Colonic mucosa (tissue), 4 donors: Measurements from ENCODE around the gene PRSS36. TPM values are rescaled to one million over a fixed set of nuclear protein-coding genes. Genes with fewer than 3 reads are reported as not detected.
"Not testable (repeated sequence)": the region's sequence is repeated elsewhere in the genome, so short reads cannot be mapped to it uniquely, and the experiment has no call there.

Experiments
- DNase-seq: peaks from one replicate; pipeline ENCODE4 v3.0.0-alpha.2; 2020
- H3K27ac ChIP-seq: fragments of 200-600 bp; one replicate; pipeline ENCODE4 v1.8.0; 2021
- H3K27me3 ChIP-seq: fragments of 200-600 bp; one replicate; pipeline ENCODE4 v1.8.0; 2021
- H3K36me3 ChIP-seq: fragments of 200-600 bp; one replicate; pipeline ENCODE4 v1.8.0; 2021
- H3K4me1 ChIP-seq: fragments of 200-600 bp; one replicate; pipeline ENCODE4 v1.8.0; 2021; ENCODE audit warnings: mild to moderate bottlenecking
- H3K4me3 ChIP-seq: fragments of 200-600 bp; one replicate; pipeline ENCODE4 v1.8.0; 2021
- H3K9ac ChIP-seq, 2 donors: one replicate each; pipeline ENCODE4 v1.7.0; 2013; ENCODE audit warnings: control low read depth in 2 of 2, low read depth in 2 of 2, low read length in 2 of 2
- H3K9me3 ChIP-seq: fragments of 200-600 bp; one replicate; pipeline ENCODE4 v1.8.0; 2021
- intact Hi-C: fragments of 100-400 bp; cut with DNase I; formaldehyde crosslinking; loops from one replicate; pipeline ENCODE4 v1.14.1; 2022
- total RNA-seq, 2 donors: library from RNA; stranded (reverse); fragmentation: NEBNext Ultra II Directional in 1 of 2; extraction: Animal tissue kit (Norgen Biotek cat#: 25700) in 1 of 2; gene quantifications; one replicate each; pipeline ENCODE4 v1.2.1, GENCODE V29; 2021
- TF ChIP-seq, protein P1 (sequence below): fragments of 200-600 bp; IDR thresholded peaks from one replicate; pipeline ENCODE4 v1.8.0; 2022; ENCODE audit warnings: antibody characterized with exemption, mild to moderate bottlenecking
- donor health status: healthy.
- donor health status: DM: no; HTN: no; CAD: no.
- donor health status: DM: no; HTN: no; CAD: no.

Gene PRSS36
- total RNA-seq, 2 donors from 2014 or later = 3.6 to 6.4 TPM

DNA sequence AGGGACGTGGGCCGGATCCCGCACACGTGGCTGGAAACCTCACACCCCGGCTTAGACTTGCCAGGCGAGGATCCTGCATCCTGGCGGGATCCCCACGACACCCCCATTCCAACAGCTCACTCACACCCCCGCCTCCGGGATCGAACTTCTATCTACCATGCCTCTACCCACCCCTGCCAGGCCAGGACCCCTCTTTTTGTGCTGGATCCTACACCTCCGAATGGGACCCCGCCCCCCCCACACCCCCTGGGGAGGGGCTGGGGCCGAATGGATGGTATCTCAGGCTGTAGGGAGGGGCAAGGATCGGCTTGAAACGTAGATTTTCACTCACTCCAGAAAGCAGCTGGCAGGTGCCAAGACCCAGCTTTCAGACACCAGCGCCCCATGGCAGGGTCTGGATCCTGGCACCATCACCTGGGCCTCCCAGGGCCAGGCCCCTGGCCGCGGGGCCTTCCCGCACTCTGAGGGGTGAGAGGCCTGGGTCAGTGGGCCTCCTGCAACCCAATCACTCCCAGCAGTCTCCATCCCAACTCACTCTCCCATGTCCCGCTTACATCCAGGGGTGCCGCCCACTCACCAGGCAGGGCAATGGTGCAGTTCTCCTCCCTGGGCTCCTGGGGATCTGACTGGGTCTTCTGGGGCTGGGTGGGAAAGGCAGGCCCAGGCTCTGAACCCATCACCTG is 6.7 kb downstream of the PRSS36 start:
- Histone ChIP-seq H3K4me3 (peak overlapping the region; percentile 40), H3K27me3 (no peaks in the 10 kb centered on the region), H3K4me1 (peaks cover 23% of the 10 kb centered on the region), H3K36me3 (no peaks in the 10 kb centered on the region), H3K9ac (peak overlapping the region in 1 of 2 donors; percentile 72), H3K27ac (peak overlapping the region; percentile 74), H3K9me3 (no peaks in the 10 kb centered on the region)
- TF ChIP-seq, protein P1, sequence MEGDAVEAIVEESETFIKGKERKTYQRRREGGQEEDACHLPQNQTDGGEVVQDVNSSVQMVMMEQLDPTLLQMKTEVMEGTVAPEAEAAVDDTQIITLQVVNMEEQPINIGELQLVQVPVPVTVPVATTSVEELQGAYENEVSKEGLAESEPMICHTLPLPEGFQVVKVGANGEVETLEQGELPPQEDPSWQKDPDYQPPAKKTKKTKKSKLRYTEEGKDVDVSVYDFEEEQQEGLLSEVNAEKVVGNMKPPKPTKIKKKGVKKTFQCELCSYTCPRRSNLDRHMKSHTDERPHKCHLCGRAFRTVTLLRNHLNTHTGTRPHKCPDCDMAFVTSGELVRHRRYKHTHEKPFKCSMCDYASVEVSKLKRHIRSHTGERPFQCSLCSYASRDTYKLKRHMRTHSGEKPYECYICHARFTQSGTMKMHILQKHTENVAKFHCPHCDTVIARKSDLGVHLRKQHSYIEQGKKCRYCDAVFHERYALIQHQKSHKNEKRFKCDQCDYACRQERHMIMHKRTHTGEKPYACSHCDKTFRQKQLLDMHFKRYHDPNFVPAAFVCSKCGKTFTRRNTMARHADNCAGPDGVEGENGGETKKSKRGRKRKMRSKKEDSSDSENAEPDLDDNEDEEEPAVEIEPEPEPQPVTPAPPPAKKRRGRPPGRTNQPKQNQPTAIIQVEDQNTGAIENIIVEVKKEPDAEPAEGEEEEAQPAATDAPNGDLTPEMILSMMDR = no peak
- peak; percentile 50 for DNase-seq
- intact Hi-C loops = loop anchor here (10.0 kb wide), 1 partner anchor 158 kb away; the partner anchor contains the start of gene HSD3B7

DNA sequence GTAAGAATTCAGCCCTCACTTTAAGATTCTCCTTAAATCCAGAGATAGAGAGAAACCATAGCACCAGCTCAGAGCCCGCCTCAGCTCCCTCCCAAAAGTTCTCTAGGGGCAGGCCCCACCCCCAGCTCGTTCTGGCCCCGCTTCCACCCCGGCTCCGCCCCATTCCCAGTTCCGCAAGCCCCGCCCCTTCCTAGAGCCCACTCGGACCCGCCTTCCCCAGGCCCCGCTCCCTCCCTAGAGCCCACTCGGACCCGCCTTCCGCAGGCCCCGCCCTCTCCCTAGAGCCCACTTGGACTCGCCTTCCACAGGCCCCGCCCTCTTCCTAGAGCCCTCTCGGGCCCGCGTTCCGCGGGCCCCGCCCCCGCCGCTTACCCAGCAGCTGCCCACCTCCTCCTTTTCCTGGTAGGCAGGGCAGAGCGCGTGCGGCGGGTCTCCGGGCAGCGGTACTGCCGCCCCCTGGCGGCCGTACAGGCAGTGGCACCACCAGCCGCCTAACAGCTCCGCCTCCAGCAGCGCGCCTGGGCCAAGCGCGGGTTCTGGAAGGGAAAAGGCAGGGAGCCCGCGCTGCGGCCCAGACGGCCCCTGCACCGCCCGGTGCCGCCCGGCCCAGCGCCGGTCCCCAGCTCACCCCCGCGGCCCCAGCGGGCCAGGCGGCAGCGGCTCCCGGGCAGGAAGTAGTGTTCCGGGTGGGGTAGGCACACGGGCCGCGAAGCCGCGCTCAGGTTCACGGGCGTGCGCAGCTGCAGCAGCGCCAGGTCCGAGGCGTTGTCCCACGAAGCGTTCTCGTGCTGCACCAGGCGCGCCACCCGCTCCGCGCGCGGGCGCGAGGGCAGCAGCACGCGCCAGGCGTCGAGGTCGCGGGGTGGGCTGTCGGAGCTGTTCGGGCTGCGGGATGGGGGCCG is 7.5 kb downstream of the PRSS36 start:
- peak; percentile 100 for DNase-seq
- Histone ChIP-seq H3K4me1 (peaks cover 23% of the 10 kb centered on the region), H3K36me3 (no peaks in the 10 kb centered on the region), H3K27me3 (no peaks in the 10 kb centered on the region), H3K9ac (peak overlapping the region; percentile 72 to 74), H3K27ac (peak overlapping the region; percentile 91), H3K4me3 (peak overlapping the region; percentile 40), H3K9me3 (no peaks in the 10 kb centered on the region)
- TF ChIP-seq, protein P1 = peak; percentile 90
- intact Hi-C loops = loop anchor here (10.0 kb wide), 1 partner anchor 158 kb away; the partner anchor contains the start of gene HSD3B7

DNA sequence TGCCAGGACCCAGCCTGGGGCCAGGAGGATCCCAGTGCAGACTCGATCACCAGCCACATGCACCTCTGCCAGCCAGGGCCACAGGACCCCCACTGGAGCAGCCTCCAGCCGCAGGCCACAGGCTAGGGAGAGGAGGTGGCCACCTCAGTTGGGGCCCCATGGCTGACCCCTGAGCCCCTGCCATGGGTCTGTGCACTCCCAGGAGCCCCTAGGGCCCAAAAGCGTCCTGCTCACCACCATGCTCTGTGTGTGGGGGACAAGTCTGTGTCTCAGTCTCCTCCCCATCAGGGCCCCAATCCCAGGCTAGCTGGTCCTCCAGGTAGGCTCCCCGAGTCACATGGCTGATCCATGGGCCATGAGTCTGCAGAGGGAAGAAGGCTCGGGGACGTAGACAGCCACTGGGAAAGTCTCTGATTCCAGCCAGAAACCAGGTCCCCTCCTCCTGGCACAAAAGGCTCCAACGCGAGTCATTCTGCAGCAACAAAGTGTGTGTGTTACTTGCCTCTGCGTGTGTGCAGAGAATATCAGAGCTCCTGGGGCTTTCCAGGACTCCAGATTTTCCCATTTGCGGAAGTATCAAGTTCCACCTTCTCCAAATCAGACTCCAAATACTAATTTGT is 8.3 kb downstream of the PRSS36 start:
- Histone ChIP-seq H3K4me3 (no peak overlapping the region), H3K36me3 (no peaks in the 10 kb centered on the region), H3K27me3 (no peaks in the 10 kb centered on the region), H3K27ac (peak overlapping the region; percentile 91), H3K9ac (peak overlapping the region; percentile 61 to 74), H3K4me1 (peaks cover 23% of the 10 kb centered on the region), H3K9me3 (no peaks in the 10 kb centered on the region)
- TF ChIP-seq, protein P1 = no peak
- intact Hi-C loops = loop anchor here (10.0 kb wide), 1 partner anchor 157 kb away; the partner anchor contains the start of gene HSD3B7
- peak; percentile 57 for DNase-seq

DNA sequence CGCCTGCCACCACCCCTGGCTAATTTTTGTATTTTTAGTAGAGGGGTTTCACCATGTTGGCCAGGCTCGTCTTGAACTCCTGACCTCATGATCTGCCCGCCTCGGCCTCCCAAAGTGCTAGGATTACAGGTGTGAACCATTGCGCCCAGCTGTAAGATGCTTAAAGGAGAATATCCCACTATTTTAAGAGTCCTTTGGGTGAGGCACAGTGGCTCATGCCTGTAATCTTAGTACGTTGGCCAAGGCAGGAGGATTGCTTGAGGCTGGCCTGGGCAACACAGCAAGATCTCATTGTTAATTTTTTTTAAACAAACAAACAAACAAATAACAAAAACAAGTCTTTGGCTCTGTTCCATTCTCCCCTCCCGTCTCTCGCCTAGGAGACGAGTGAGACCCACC is 8.8 kb downstream of the PRSS36 start:
- intact Hi-C loops = loop anchor here (10.0 kb wide), 1 partner anchor 156 kb away; the partner anchor contains the start of gene HSD3B7
- peak overlapping the region; percentile 61 to 74 for H3K9ac ChIP-seq
- peak overlapping the region; percentile 91 for H3K27ac ChIP-seq
- not testable (repeated sequence) for H3K27me3 ChIP-seq, H3K36me3 ChIP-seq, H3K9me3 ChIP-seq, H3K4me3 ChIP-seq, DNase-seq
- H3K4me1 ChIP-seq = peaks cover 23% of the 10 kb centered on the region

DNA sequence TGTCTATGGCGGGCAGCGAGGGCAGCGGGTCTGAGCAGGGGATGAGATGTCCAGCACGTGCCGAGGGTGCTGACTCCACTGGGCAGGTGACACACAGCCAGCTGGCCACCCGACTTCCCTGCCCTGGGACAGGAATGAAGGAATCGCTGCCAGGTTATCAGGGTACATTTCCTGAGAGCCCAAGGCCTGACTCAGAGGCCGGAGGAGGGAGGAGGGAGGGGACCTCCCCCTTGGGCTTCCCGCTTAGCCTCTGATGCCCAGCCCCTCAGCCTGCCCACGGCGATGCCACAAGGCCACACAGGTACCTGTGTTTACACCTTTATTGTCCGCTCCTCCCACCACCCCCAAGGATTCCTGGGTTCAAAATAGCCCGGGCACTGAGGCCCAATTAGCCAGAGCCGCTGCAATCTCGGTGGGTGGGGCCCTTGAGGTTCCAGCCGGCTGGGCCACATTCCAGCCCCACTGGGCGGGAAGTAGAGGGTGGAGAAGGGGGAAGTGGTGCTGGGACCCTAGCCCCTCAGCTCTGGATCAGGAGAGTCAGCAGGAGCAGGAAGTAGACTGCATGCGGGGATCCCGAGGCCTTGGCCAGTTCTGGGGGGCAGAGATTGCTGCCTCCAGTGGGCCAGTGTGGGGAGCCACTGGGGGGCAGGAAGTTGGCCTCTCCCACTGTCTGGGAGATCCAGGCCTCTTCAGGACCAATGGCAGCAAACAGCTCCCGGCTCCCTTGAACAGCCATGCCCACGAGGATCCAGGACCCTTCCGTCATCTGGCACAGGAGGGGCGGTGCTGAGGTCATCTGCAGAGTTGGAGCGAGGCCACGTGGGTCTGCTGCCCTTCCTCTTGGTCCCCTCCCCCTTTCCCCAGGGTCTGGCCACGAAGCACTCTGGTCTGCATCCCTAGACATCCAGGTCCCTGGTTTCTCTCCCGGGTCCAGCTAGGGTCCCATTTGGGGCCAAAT is 11.0 kb downstream of the PRSS36 start:
- Histone ChIP-seq H3K9ac (peak overlapping the region; percentile 33 to 80), H3K27ac (peak overlapping the region; percentile 67), H3K36me3 (no peaks in the 10 kb centered on the region), H3K4me1 (peaks cover 23% of the 10 kb centered on the region), H3K27me3 (no peaks in the 10 kb centered on the region), H3K4me3 (no peak overlapping the region), H3K9me3 (no peaks in the 10 kb centered on the region)
- TF ChIP-seq, protein P1 = no peak
- peak; percentile 83 for DNase-seq
- intact Hi-C loops = no loop called here

DNA sequence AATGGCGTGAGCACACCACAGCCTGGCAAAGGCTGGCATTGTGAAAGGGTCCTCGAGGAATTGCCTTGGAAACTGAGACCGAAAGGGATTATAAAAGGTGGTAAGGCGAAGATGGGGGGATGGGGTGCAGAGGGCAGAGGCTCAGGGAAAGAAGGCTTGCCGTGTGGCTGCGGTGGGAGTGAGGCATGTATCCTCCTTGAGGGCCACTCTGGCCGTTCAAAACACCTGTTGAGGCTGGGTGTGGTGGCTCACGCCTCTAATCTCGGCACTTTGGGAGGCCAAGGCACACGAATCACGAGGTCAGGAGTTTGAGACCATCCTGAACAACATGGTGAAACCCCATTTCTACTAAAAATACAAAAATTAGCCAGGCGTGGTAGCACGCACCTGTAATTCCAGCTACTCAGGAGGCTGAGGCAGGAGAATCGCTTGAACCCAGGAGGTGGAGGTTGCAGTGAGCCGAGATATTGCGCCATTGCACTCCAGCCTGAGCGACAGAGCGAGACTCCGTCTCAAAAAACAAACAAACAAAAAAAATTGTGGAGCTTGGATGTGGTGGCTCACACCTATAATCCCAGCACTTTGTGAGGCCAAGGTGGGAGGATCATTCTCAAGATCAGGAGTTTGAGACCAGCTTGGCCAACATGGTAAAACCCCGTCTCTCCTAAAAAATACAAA is 12.9 kb downstream of the PRSS36 start:
- H3K36me3 ChIP-seq, H3K9ac ChIP-seq, H3K27me3 ChIP-seq, H3K27ac ChIP-seq, H3K4me3 ChIP-seq, DNase-seq, H3K9me3 ChIP-seq, intact Hi-C loops: not testable (repeated sequence)
- H3K4me1 ChIP-seq = peaks cover 32% of the 10 kb centered on the region
